ELF-1 (cell line): ENCODE results near the gene MAP2.

ENCODE experiments used
- DNase-seq: peaks from one replicate; pipeline ENCODE4 v3.0.0-alpha.2; 2016; ENCODE audit warnings: low read depth, low spot score

MAP2 gene

DNA sequence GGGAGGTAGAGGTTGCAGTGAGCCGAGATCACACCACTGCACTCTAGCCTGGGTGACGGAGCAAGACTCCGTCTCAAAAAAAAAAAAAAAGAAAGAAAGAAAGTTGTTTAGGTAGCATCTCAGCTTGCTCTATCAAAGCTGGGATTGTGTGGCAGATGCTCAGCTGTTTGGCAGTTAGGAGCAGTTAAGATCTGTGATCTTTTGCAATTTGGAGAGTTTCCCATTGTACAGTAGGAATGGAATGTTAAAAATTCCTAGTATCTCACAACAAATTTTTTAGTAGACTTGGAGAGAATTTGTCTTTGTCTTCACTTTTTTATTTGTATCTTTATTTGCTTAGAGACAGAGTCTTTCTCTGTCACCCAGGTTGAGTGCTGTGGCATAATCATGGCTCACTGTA lies 224.9 kb downstream of the MAP2 start:
- no peak for DNase-seq

GRCh38 chr2:209653134-209653533 lies 229.3 kb downstream of the MAP2 start:
- no peak for DNase-seq

GRCh38 chr2:209661286-209661894 lies 237.5 kb downstream of the MAP2 start:
- DNase-seq: peak; percentile 14

DNA sequence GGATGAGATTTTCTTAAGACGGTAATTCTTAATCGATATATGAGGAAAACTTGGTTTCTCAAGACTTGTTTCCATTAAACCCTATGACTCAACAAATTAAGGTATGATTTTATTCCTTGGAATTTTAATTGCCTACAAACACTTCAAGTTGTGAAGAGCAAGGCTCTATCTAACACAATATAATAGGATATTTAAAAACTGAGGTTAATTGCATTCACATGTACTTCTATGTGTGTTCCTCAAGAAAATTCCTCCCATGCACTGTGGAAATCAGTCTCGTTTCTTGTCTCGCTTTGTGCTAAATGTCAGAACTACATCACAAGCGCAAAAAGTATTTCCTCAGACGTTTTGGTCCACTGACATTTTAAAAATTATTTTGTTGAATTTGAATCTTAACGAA lies 238.2 kb downstream of the MAP2 start:
- DNase-seq: no peak

GRCh38 chr2:209663139-209663538 lies 239.3 kb downstream of the MAP2 start:
- peak; percentile 24 for DNase-seq

DNA sequence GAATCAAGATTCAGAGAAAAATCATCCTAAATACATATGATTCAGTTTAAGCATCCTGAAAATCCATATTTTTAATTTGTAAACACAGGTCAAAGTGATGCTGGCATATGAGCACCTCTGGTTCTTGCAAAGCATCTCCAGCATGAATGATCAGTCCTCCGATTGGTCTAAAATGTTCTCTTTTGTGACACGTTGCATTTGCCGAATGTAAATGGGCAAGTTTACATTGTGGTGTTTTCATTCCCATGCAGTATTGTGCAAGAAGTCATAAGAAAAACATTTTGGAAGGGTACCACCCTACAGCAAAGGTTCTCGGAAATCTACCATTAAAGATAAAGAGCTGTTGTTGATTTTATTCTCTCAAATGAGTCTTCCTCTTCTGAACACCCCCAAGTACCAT lies 239.8 kb downstream of the MAP2 start:
- no peak for DNase-seq

- DNase-seq: no peak
Measured at GRCh38 chr2:209666296-209666695, 242.4 kb downstream of the MAP2 start.

DNA sequence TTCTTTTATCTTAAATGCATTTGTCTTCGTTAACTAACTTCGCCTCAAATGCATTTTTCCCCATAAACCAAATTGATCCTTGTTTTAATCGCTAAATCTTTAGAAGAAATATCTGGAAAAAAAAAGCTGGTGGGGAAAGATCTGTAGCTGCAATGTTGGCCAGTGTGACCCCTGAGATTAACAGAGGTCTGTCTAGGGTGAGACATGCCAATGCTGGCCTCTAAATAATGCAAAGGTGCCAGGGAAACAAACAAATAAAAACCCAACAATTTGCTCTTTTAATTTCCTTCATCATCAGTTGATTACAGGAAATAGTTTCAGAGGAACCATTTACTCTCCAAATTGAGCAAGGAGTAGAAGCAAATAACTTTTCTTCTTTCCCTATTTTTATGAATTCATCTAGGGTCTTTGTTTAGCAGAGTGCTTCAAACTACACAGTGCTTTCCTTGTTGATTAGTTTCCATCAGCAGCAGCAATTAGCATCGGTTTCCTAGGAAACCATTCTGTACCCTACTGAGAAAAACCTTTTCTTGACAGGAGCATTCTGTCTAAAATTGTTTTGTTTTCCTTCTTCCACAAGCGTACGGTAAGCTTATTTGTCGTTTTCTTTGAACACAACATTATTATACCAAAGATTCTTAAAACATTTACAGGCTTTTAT lies 247.3 kb downstream of the MAP2 start:
- DNase-seq: no peak

DNA sequence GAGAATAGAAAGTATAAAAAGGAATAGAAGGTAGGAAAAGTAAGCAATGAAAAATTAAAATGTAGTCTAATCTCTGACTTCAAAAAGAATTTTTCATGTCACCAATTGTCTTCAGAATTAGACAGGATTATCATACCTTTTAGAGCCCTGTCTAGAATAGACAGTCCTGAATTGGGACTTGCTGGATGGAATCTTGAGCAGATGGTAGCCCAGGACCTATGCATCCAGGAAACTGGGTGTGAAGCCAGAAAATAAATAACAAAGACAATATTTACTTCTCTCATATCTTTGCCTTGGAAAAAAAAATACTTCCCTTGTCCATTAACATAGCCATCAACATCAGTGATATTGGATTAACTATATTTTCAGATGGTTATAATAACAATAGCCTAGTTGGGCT lies 250.0 kb downstream of the MAP2 start:
- no peak for DNase-seq

- DNase-seq: no peak
Measured at GRCh38 chr2:209680596-209680995, 256.7 kb downstream of the MAP2 start.

- no peak for DNase-seq
Measured at GRCh38 chr2:209681201-209681735, 257.4 kb downstream of the MAP2 start.

DNA sequence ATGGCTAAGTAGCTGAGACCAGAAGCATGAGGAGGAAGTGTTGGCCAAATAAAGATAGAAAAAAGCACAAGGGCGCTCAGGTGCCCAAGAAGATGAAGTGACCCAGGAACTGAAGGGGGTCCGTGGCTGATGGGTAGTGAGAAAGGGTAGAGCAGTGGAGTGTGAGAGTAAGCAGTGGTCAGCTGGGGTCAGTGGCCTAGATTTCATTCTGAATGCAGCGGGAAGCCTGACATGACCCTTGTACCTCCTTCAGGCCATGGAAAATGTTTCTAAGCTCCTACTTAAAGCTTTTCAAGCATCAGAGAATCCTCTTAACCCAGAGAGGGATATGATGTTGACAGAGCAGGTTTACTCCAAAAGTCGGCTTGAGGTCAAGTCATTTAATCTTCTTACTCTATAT lies 258.8 kb downstream of the MAP2 start:
- DNase-seq: no peak

- no peak for DNase-seq
Measured at GRCh38 chr2:209685340-209685739, 261.5 kb downstream of the MAP2 start.

DNA sequence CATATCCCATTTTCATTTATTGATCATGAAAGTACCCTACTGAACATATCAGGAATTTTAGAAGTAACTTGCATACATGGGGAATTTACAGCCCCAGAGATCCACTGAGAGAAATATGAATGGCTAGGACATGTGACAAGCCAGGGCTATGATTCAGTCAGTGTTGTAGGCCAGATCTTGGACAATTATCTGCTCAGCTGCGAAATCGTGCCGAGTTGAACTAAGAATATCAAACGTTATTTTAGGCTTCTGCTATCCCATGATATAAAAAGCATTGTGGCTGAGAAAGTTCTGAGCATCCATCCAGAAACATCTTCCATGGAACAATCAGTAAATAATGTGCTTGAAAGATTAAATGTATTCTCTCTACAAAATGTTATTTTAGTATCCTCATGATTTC lies 262.1 kb downstream of the MAP2 start:
- DNase-seq: no peak

DNA sequence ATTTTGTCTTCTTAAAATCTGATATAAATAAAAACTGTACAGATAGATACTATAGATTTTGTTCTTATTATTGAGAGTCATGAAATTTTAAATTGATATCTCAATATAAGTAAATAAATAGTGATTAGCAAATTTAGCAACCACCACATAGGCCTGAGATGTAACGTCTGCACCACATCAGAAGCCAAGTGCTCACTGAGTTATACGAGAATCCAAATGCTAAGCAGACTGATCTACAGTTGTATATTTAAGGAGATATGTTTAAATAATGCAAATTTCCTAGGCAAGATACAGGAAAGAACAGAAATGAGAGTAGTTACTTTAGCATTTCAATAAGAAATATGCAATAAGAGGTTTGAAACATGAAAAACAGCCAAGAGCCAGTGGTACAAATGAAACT lies 262.6 kb downstream of the MAP2 start:
- no peak for DNase-seq

DNA sequence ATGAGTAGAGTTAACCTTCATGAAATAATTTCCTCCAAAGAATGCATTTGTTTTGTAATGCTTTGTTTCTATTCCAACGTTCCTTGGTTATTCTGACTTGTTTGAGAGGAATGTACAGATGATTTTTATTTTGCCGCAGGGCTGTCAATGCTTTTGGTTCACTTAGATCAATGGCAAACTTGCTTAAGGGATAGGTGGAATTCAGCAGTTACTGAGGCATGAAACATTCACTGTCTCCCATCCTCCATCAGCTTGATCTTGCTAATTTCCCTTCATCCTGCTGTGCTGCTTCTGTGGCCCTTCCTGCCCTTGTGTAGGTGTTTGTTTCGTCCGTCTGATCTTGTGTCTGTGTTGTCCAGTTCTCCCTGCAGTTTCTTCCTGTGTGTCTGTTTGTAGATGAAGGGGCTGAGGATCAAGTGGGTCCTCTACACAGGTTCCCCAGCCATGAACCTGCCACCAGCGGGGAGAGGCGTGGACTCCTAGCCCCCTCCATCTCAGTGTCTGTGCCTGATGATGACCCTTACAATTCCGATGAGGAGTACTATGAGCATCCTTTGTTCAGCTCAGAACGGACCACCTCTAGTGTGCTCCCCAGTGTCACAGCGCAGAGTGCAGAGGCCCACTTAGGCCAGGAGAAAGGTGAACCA lies 263.6 kb downstream of the MAP2 start:
- DNase-seq: no peak

DNA sequence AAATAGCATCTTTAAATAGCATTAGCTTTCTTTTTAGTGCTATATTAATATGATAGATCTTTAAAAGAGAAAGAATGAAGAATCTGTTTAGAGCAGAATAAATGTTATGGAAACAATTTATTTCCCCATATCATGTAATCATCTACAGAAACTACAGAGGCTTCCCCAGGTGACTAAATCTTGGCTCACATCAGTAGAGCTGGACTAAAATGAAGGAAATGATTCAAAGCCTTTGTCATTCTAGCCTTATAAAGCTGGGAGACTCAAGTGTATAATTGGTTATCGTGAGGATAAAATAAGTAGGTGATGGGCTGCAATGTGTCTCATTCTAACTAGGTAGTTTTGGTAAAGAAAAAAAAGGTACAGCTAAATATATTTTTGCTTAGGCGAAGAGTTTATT lies 264.5 kb downstream of the MAP2 start:
- DNase-seq: no peak

- DNase-seq: no peak
Measured at GRCh38 chr2:209690029-209690754, 266.3 kb downstream of the MAP2 start.

DNA sequence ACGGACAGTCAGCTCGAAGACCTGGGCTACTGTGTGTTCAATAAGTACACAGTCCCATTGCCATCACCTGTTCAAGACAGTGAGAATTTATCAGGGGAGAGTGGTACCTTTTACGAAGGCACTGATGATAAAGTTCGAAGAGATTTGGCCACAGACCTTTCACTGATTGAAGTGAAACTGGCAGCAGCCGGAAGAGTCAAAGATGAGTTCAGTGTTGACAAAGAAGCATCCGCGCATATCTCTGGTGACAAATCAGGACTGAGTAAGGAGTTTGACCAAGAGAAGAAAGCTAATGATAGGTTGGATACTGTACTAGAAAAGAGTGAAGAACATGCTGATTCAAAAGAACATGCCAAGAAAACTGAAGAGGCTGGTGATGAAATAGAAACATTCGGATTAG lies 270.9 kb downstream of the MAP2 start:
- no peak for DNase-seq

- DNase-seq: no peak
Measured at GRCh38 chr2:209696836-209697711, 273.2 kb downstream of the MAP2 start.

DNA sequence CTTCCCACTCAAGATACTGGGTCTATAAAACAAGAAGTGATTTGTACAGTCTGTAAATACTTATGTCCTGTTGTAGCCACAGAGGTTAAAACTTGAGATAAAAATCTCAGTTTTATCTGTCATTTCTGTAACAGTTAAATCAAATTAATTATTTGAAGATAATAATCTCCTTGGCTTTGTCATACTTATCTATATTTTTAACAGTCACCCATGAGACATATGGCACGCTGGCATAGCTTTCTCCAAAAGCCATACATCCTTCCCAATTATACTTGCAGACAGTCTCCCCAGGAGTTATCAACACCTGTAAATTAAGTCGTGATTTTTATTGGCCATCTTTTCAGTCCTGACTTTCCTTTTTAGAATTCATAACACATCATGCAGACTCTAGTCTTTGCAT lies 278.9 kb downstream of the MAP2 start:
- DNase-seq: no peak
